ENCODE results near the gene PPP1R12A.
"Not testable (repeated sequence)": the region's sequence is repeated elsewhere in the genome, so short reads cannot be mapped to it uniquely, and the experiment has no call there.

The PPP1R12A gene

DNA sequence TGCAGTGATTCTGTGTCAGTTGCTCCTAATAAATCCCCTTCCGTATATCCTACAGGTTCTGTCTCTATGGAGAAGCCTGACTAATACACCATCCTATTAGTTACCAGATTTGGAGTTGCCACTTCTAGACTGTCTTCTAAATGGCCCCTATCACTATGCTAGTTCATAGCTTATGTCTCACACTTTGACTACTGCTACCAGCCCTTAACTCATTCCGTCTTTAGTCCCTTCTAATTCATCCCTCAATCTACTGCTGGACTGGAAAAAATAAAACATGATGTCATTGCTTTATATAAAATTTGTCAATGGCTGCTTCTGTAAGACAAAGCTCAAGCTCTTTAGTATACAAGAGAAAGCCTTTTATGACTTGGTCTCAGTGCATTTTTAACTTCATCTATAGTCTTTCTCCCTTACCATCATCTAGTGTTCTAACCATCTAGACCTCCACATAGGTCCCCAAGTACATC is 99.5 kb downstream of the PPP1R12A start:
- no peak for DNase-seq

DNA sequence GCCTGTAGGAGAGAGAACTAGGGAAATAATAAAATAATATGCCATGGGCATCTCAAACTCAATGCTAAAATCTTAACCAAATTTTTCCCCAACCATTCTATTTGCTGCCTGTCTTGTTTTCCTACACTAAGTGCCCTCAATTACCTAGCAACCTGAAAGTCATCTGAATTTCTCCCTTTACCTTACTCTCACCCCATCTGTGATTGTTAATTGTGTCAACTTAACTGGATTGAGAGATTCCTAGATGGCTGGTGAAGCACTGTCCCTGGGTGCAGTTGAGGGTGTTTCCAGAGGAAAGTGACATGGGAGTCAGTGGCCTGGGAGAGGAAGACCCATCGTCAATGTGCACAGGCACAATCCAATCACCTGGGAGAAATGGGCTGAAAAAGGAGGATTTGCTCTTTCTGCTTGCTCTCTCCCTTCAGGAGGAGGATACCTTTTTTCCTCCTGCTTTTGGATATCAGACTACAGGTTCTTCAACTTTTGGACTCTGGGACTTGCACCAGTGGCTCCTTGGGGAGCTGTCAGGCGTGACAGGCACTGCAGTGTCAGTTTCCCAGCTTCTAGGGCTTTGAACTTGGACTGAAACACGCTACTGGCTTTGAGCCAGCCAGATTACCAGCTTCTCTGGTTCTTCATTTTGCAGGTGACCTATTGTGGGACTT is 100.1 kb downstream of the PPP1R12A start:
- no peak for DNase-seq

DNA sequence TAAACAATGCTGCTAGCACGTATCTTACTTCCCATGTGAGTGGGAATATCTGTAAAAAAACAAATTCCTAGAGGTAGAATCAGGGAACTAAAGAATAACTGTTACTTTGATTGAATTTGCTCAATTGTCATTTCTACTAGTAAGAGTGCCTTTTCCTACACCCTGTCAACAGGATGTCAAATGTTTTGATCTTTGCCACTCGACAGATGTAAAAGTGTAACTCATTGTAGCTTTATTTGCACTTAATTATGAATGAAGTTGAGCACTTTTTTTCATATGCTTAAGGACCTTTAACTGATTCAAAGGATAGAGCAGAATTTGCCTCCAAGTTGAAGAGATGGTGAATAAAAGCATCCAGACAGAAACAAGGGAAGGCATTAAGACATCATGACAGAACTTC is 104.5 kb downstream of the PPP1R12A start:
- no peak for DNase-seq

DNA sequence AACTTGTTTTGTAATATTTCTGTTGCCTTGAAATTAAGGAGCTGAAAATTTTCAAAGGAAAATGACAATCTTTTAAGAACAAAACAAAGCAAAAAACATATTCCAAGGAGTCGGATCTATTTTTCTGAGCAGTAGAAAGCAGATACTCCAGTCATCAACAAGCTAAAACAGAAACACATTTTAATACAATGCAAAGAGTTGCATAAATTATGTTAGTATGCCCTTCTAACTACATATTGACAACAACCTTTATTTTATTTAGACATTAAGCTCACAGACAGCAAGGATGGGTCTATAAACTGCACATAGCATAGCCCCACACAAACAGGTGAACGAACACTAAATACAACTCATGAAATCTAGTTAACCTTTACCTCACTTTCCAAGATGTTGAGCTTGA is 106.0 kb downstream of the PPP1R12A start:
- no peak for DNase-seq

DNA sequence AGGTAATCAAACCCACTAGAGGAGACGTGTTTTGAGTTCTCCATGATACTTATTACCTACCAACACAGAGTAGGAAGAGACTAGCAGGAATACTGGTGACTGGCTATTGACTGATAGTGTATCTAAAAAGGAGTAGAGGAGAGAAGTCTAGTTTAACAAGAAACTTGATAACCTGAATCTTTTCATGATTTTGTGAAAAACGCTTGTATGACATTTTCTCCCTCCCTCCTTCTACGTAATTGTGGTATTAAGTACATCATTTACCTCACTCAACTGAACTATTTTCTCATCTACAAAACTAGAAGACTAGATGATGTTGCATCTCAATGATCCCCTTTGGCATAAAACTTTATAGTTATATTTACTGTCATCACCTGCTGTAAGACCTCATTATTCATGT is 107.4 kb downstream of the PPP1R12A start:
- no peak for DNase-seq

DNA sequence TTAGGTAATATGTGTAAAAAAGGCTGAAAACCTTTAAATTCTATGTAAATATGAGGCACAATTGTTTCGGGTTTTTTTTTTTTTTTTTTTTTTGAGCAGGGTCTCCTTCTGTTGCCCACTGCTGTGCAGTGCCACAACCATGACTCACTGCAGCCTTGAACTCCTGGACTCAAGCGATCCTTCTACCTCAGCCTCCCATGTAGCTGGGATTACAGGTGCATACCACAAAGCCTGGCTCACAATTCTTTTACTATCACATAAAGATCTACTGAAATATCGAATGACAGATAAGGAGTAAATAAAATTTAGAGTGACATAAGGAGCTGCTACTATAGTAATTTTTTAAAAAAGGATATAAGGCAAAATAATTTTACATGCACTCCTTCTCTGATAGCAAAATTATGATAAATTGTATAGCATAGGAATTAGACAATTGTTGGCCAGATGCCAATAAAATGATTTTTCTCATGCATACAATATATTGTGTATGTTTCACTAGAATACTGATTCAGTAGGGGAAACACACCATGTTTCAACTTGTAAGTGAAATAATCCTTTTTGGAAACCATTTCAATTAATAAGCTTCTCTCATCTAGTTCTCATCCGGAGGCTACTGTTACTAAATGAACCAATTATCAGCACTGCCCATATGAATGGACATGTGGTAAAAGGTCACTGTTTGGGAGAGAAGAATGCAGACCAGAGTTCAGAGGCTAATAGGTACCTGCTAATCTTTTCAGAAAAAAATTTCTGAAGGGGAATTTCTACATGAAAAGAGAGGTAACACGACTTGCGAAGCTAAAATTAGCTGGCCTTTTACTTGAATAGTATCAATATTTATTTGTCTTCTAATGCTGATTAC is 108.4 kb downstream of the PPP1R12A start:
- DNase-seq = no peak

DNA sequence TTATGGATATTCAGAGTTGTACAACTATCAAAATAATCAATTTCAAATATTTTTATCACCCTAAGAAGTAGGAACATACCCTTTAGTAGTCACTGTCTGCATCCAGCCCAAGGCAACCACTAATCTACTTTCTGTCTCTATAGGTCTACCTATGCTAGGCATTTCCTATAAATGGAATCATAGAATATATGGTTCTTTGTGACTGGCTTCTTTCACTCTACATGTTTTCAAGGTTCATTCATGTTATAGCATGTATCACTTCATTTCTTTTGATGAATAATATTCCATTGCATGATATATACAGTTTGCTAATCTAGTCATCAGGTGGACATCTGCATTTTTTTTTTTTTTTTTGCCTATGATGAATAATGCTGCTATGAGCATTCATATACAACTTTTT is 112.4 kb downstream of the PPP1R12A start:
- no peak for DNase-seq

DNA sequence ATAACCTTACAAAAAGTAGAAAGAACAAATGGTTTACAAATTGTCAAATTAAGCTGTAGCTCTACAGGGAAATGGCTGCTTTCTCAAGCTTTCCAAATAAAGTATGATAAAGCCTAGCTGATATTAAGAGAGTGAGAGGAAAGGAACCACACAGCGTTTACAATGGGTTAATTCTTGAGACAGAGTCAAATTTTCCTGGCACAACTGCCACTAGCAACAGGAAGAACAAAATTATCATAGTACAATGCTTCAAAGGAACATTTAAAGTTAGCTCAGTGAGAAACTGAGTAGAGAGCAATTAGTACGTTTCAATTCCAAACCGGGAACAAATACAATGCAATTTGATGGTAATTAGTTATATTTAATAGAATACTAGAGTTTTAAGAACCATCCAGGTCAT is 116.0 kb downstream of the PPP1R12A start:
- DNase-seq = no peak

DNA sequence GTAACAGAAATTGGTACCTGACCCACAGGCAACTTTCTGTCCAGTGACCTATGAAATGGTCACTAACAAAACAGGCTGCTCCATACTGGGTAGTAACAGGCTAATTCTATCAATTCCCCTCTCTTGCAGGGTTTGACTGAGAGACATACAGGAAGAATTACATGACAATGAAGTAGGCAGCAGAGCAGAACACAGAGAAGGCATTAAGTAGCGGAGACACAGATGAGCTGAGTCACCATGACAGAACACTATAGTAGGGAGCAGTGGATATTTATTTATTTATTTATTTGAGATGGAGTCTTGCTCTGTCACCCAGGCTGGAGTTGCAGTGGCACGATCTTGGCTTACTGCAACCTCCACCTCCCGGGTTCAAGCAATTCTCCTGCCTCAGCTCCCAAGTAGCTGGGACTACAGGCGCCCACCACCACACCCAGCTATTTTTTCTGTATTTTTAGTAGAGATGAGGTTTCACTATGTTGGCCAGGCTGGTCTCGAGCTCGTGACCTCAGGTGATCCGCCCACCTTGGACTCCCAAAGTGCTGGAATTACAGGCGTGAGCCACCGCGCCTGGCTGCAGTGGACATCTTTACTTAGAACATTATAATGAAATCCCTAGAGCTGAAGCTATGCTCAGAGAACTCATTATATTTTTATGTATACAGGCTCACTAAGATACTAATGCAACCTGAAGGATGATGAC is 150.4 kb downstream of the PPP1R12A start:
- DNase-seq = not testable (repeated sequence)

DNA sequence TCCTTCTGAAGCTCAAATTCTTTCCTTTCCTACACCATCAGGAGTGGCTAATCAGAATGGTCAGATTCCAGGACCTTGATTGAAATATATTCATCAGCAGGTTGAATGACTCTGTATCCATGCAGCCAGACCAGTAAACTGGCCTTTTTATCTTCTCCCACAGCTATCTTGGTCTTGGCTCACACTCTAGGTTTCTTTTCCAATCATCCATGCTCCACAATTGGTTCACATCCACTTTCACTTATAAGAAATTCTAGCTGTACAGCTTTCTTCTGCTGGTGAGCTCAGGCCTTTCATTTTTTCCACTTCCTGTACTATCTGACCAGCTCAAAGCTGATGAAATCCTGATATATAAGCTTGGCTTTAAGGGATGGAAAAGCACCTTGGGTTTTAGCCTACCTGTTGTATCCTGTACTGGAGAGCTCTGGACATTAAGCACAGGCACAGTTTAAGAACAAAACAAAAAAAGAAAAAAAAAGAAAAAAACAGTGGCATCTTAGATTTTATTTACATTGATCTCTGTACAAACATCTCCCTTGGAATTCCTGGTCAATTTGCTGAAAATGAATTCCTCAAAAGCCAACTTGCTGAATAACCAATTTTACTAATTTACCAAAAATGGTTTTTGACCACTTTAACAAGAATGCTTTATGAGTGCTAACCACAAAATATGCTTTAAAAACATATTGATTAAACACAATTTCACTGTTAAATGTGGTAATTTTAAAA is 152.6 kb downstream of the PPP1R12A start:
- DNase-seq = no peak

DNA sequence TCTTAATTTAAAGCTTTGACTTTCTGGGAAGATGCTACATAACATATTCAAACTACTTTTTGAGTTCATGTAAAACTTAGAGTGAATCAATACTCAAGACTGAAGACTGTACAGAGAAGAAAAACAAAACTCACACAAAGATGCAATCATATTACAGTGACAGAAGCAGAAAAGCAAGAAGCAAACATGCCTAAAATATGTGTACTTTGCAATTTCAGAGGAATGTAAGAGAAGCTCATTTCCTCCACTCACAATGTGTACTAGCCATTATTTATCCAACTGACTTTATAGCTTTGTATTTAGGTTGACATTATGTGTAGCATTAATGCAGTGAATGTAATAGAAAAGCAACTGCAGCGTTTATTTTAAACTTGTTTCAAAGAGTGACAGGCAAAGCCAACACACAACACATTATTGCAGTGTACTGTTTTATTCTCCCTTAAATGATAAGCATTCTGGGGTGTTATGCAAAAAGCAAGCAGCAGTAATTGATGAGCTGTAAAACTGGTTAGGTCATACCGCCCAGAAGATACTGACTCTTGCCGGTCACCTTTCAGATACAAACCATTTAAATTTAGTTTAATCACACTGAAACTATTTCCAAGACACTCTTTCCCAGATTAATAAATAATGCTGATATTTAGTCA is 156.0 kb downstream of the PPP1R12A start:
- no peak for DNase-seq

DNA sequence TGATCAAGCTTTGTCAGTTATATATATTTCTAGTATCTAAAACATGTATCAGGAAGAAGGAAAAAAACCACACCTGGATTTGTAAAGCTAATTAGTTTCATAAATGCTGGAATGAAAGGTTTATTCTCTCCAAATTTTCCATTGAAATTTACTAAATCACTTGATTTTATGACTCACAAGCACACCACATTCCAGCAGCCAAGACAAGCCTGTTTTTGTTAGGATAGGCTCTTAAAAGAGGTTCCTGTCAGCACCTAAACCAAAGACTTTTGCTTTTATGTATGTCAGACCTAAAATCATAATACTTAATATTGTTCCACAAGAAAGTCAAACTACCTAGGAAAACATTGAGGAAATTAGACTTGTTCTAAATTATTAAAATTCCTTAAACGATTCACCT is 158.8 kb downstream of the PPP1R12A start:
- DNase-seq = no peak

DNA sequence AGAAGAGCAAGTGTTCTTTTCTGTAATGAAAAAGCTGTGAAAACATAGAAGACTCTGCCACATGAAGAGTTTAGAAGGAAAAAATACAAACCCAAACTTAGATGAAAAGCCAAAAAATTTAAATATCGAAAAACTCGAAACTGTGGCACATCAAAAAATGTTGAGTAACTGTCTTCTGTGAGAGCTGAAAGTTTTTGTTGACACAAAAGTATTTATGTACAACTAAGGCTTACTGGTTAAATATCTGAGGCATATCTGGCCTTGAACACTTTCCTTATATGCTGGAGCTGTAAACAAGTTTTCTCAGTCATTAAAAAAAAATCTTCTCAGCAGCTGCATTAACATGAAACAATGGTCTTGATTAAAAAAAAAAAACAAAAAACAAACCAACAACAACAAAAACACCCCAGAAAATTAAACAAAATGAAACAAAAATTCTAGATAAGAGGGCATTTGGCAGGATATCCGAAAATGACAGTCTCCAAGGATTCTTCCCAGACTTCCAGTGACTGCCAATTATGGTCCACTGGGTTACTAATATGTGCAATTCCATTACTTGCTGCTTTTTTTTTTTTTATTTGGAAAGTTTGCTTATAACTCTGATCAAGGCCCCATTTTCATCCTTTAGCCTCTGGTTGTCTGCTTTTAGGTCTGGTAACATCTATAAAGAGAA is 159.4 kb downstream of the PPP1R12A start:
- no peak for DNase-seq

DNA sequence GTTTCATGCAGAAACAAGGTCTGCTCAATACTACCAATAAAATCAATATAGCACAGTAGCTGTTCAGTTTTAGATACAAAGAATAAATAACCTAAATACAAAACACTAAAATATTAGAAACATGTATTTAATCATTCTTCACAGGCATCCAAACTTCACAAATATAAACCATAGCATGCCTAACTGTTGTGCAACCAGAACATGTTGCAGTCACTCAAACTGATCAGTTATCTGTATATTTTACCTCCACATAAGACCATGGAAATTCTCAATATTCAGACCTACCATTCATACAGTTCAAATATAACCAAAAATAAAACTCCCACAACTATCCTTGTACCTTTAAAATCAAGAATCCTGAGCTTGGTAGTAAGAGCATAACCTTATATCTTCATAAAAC is 161.0 kb downstream of the PPP1R12A start:
- DNase-seq = no peak

DNA sequence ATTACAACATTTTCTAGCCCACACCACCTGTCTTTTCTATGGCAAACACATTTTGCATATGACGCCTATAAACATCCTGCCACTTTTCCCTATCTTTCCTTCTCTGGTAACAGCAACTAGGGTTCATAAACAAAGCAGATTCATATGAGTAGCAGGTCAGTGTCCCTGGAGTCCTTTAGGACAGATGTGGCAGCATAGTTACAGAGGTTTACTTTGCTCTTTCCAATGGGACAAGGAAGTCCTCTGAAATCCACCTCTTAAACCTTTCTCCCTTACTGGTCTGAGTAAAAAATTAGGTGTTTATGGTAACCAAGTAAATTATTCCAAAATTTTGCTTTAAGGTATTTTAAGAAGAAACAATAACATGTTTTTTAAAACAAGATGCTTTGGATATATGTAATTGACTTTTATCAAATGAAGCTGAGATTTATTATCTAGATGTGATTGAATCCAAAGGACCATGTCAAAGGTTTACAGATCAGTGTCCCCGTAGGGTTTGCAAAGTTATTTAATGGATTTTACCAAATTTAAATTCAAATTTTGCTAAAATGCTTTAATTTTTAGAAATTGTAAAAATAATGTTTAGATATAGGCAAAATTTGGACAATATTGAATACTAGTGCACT is 164.9 kb downstream of the PPP1R12A start:
- no peak for DNase-seq

DNA sequence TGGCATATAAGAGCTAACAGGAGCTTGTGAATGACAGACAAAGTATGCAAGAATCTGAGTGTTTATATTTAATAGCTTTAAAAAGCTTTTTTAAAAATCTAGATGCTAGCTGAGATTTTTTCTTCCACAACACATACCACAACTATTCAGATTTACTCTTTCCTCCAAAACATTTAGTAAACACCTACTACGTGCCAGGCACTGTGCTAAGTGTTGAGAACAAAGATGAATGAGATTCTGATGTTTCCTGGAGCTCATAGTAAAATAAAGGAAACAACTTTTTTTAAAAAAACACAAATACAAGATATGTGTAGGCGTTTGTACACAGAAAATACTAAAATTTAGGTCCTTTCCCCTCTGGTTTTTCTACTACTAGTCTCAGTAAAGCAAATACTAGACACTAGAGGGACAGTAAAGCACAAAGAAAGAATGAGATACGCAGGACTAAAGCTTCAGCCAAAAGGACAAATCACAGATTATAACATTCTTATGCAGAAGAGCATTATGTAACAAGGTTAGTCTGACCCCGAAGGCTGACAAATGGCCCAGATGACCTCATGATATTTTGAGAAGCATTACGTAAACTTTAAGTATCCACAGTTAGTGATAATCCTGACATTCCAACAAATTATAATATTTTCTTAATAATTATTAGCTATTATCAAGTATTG is 165.6 kb downstream of the PPP1R12A start:
- no peak for DNase-seq

DNA sequence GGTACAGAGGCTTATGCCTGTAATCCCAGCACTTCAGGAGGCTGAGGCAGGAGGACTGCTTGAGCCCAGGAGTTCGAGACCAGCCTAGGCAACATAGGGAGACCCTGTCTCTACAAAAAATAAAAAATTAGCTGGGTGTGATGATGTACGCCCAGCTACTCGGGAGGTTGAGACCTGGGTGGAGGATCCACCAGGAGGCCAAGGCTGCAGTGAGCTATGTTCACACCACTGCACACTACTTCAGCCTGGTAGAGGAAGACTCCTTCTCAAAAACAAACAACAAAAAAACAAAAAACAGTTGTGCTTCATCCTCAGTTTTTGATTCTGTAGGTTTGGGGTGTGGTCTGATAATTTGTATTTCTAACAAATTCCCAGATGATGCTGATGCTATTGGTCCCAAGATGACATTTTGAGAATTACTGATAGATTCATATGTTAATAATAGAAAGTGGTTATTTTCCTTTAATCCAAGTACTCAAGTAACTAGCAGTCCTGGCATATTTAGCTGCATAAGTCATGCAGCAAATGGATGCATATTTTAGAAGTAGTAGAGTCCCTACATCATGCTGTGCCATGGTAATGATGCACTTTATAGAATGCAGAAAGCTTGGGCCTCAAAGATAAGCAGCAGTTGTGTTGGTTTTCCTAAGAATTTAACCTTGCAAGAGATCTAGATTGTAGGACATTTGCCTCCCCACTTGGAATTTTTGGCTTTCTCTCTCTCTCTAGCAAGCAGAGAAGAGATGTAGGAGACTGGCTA is 168.0 kb downstream of the PPP1R12A start:
- DNase-seq = no peak

DNA sequence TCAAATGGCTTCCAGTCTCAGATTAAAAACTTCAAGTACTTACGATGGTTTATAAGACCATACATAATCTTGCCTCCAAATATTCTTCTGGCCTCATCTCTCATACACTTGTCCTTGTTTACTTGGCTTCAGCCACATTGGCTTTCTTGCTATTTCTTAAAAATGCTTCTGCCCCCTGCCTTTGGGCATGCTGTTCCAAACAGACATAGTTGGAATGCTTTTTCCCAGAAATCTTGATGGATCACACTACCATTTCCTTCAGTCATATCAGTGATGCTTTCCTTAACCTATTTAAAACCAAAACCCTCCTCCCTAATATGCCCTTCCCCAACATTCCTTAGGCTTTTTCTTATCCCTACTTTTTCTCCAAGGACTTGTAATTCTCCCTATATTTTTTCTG is 169.7 kb downstream of the PPP1R12A start:
- no peak for DNase-seq

DNA sequence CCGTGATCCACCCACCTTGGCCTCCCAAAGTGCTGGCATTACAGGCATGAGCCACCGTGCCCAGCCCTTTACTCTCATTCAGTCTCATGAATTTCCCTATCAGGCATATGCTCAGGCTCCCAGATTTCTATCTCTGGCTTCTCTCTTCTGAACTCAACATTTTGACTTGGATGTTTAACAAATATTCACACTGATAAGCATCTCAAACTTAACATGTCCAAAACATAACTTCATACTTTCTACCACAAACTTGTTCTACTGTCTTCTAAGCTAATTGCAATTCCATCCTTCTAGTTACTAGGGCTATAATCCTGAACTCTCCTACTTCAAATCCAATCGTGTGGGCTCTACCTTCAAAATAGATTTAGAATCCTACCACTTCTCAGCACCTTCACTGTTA is 170.3 kb downstream of the PPP1R12A start:
- DNase-seq = no peak

All from SHP77 treated with DMSO at 0.1 percent for 48 hours (cell line).